Spinal cord (tissue), 10 donors: ENCODE measurements around the gene MTCH2. TPM values are rescaled to one million over a fixed set of nuclear protein-coding genes. Genes with fewer than 3 reads are reported as not detected.
"Not testable (repeated sequence)": the region's sequence is repeated elsewhere in the genome, so short reads cannot be mapped to it uniquely, and the experiment has no call there.

Experiments used
- DNase-seq, 6 donors: peaks; one replicate each; pipeline versions ENCODE4 v3.0.0 to v3.0.0-alpha.2; 2013 to 2015; ENCODE audit warnings: low spot score in 6 of 6, low read depth in 4 of 6
- H3K27ac ChIP-seq: one replicate; pipeline ENCODE4 v1.5.1; 2013; ENCODE audit warnings: low read depth, low read length, control low read depth
- H3K27me3 ChIP-seq: one replicate; pipeline ENCODE4 v1.6.1; 2013; ENCODE audit warnings: low read length; ENCODE audit not compliant: control insufficient read depth, insufficient read depth
- H3K36me3 ChIP-seq: one replicate; pipeline ENCODE4 v1.6.1; 2013; ENCODE audit warnings: low read length; ENCODE audit not compliant: control insufficient read depth, insufficient read depth
- H3K4me1 ChIP-seq: one replicate; pipeline ENCODE4 v1.6.1; 2013; ENCODE audit warnings: low read length; ENCODE audit not compliant: control insufficient read depth, insufficient read depth
- H3K4me3 ChIP-seq: one replicate; pipeline ENCODE4 v1.5.1; 2013; ENCODE audit warnings: low read depth, low read length, control low read depth
- H3K9me3 ChIP-seq: one replicate; pipeline ENCODE4 v1.6.1; 2013; ENCODE audit warnings: low read length; ENCODE audit not compliant: control insufficient read depth, insufficient read depth
- WGBS: methylation state at CpG from one replicate; pipeline ENCODE4 v1.1.5; 2013; ENCODE audit warnings: missing lambda C conversion rate; ENCODE audit not compliant: insufficient coverage; 5-methylcytosine and 5-hydroxymethylcytosine counted together
- polyA plus RNA-seq, 2 donors: library from polyadenylated mRNA; unstranded; fragments of 120-200 nt; gene quantifications; one replicate each; pipeline ENCODE4 v1.2.1, GENCODE V29; 2013; ENCODE audit not compliant: insufficient read length in 2 of 2
- total RNA-seq, 2 donors: library from RNA; depleted of rRNA in 1 of 2; stranded (reverse); fragments of 120-200 nt in 1 of 2; fragments of >200 nt in 1 of 2; gene quantifications; one replicate each; pipeline versions ENCODE4 v1.2.3 to v1.2.4, GENCODE V29; 2013 to 2014
- donor health status: healthy.

Gene MTCH2
- total and polyA plus RNA-seq, 4 donors = 73.0 to 106 (median 90.3) TPM

DNA sequence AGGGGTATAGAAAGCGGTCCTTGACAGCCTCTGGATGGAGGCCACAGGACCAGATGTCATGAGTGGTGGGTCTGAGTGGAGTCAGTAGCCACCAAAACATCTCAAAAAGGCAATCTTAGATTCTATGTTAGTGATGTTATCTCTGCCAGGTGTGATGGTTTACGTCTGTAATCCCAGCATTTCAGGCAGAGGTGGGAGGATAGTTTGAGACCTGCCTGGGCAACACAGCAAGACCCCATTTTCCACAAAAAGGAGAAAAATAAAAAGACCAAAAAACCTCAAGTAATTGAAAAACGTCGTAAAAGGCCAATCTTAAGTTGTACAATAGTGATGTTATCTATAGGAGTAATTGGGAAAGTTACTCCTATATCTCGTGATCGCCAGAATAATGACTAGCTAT lies 3.7 kb upstream of the MTCH2 start:
- Histone ChIP-seq H3K9me3 (no peaks in the 10 kb centered on the region), H3K4me1 (peaks cover 10% of the 10 kb centered on the region), H3K4me3 (no peak overlapping the region), H3K27me3 (no peaks in the 10 kb centered on the region), H3K27ac (no peak overlapping the region), H3K36me3 (peaks cover under 1% of the 10 kb centered on the region)
- no peak for DNase-seq
- 88% methylated on average over 1 of the region's 6 CpGs for WGBS

DNA sequence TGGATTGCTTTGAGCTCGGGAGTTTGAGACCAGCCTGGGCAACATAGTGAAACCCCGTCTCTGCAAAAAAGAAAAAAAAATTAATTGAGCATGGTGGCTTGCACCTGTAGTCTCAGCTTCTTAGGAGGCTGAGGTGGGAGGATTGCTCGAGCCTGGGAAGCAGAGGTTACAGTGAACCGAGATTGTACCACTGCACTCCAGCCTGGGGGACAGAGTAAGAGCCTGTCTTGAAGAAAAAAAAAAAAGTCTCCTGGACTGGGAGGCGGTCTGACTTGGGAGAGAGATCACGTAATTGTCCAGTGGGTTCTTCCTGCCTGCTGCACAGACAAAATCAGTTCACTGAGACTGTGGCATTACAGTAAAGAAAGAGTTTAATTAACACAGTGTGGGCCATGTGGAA lies 3.1 kb upstream of the MTCH2 start:
- no peak for DNase-seq
- 78% methylated on average over 6 of the region's 6 CpGs for WGBS
- Histone ChIP-seq H3K36me3 (peaks cover 4% of the 10 kb centered on the region), H3K27me3 (no peaks in the 10 kb centered on the region), H3K27ac (no peak overlapping the region), H3K4me3 (no peak overlapping the region), H3K4me1 (peaks cover 15% of the 10 kb centered on the region), H3K9me3 (no peaks in the 10 kb centered on the region)

DNA sequence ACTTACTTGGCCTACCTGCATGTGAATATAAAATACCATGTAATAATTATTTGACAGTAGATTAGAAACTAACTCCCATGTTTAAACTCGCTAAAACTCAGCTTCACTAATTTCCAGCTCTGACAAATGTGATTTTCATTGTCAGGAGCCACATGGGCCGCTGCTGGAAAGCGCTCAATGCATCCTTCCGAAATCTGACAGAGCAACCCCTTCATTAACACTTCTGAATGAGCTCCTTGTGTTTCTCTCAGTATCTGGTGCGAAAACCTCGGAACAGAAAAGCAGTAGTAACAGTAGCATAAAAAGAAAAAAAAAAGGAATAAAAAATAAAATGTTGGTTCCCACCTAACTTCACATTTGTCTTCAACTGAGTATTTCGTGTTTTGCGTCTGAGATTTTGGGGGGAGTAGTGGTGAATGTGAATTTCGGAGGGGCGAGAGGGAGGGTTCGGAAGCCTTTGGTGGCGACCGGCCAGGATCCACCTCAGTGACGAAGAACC lies 710 bp downstream of the MTCH2 start:
- Histone ChIP-seq H3K9me3 (no peaks in the 10 kb centered on the region), H3K27me3 (no peaks in the 10 kb centered on the region), H3K36me3 (peaks cover 11% of the 10 kb centered on the region), H3K4me3 (peak overlapping the region; percentile 72), H3K27ac (peak overlapping the region; percentile 89), H3K4me1 (peaks cover 16% of the 10 kb centered on the region)
- 1% methylated on average over 11 of the region's 14 CpGs for WGBS
- peak; percentile 13 to 71 (median 34) for DNase-seq

DNA sequence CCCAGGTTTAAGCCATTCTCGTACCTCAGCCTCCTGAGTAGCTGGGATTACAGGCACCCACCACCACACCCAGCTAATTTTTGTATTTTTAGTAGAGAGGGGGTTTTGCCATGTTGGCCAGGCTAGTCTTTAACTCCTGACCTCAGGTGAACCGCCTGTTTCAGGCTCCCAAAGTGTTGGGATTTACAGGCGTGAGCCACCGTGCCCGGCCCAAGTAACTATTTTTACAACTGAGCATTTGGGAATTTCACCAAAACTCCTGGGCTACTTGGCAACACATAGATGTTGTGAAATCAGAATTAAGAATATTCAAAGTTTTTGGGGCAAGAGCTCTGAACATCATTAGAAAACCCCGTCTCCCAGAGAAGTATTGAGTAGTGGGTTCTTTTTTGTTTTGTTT lies 1.9 kb downstream of the MTCH2 start:
- H3K9me3 ChIP-seq, H3K27me3 ChIP-seq, H3K4me3 ChIP-seq, DNase-seq, H3K27ac ChIP-seq: not testable (repeated sequence)
- no CpG with 5 or more reads among the region's 6 CpGs for WGBS
- peaks cover 16% of the 10 kb centered on the region for H3K4me1 ChIP-seq
- H3K36me3 ChIP-seq = peaks cover 21% of the 10 kb centered on the region

DNA sequence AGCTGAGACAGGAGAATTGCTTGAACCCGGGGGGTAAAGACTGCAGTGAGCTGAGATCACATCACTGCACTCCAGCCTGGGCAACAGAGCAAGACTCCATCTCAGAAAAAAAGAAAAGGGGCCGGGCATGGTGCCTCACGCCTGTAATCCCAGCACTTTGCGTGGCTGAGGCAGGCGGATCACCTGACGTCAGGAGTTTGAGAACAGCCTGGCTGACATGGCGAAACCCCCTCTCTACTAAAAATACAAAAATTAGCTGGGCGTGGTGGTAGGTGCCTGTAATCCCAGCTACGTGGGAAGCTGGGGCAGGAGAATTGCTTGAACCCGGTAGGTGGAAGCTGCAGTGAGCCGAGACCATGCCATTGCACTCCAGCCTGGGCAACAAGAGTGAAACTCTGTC lies 6.0 kb downstream of the MTCH2 start:
- H3K9me3 ChIP-seq, H3K4me1 ChIP-seq, H3K4me3 ChIP-seq, H3K27ac ChIP-seq, DNase-seq, H3K27me3 ChIP-seq: not testable (repeated sequence)
- WGBS = 95% methylated on average over 8 of the region's 11 CpGs
- peaks cover 47% of the 10 kb centered on the region for H3K36me3 ChIP-seq

DNA sequence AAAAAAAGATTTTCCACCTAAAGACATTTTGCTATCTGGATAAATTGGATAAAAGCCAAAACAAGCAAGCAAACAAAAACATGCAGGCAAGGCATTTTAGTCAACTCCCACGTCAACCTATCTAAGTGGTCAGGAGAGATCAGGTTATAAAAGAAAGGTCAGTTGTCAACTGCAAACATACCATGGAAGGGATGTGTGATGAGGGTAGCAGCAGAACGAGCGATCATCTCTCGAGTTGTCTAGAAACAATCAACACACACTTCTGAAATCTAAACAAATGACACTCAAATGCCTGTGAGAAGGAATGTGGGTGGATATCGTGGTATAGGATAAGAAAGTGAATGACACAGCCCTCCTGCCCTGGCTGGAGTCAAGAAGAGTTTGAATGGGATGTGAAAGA lies 10.9 kb downstream of the MTCH2 start:
- H3K27ac ChIP-seq = no peak overlapping the region
- peaks cover 59% of the 10 kb centered on the region for H3K36me3 ChIP-seq
- no peaks in the 10 kb centered on the region for H3K9me3 ChIP-seq
- DNase-seq = no peak
- no CpG with 5 or more reads among the region's 5 CpGs for WGBS
- H3K27me3 ChIP-seq = no peaks in the 10 kb centered on the region
- H3K4me3 ChIP-seq = no peak overlapping the region
- no peaks in the 10 kb centered on the region for H3K4me1 ChIP-seq

DNA sequence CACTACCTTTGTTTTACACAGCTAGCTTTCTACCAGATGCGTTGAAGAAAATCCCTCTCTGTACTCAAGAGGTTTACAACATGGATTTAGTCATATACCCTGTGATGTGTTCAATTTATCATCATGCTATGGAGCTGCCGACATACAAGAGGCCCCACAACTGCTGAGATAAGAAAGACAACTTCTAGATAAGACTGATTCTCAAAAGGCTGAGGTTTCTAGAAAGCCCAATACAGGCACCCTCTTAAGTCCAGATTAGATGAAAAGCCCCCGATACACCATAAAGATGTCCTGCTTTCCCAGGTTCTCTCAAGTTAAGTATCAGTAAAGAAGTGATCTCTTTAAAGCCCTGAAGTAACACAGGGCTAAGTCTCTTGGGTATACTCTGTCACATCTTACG lies 14.3 kb downstream of the MTCH2 start:
- Histone ChIP-seq H3K9me3 (no peaks in the 10 kb centered on the region), H3K36me3 (peaks cover 60% of the 10 kb centered on the region), H3K27me3 (no peaks in the 10 kb centered on the region), H3K27ac (no peak overlapping the region), H3K4me3 (no peak overlapping the region), H3K4me1 (no peaks in the 10 kb centered on the region)
- WGBS = no CpG with 5 or more reads among the region's 4 CpGs
- no peak for DNase-seq

DNA sequence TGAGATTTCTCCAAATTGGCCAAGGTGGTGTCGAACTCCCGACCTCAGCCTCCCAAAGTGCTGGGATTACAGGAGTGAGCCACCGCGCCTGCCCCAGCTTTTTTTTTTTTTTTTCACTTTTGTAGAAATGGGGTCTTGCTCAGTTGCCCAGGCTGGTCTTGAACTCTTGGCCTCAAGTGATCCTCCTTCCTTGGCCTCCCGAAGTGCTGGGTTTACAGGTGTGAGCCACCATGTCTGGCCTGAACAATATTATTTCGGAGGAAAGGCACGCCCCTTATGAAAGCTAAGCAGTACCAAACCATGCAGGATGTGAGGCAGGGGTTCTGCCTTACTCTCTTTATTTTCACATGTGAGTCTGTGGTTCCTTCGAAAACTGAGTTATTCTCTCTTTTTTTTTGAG lies 16.1 kb downstream of the MTCH2 start:
- H3K27me3 ChIP-seq = no peaks in the 10 kb centered on the region
- 98% methylated on average over 7 of the region's 8 CpGs for whole genome bisulfite sequencing
- H3K9me3 ChIP-seq = no peaks in the 10 kb centered on the region
- H3K27ac ChIP-seq = no peak overlapping the region
- no peak overlapping the region for H3K4me3 ChIP-seq
- H3K4me1 ChIP-seq = no peaks in the 10 kb centered on the region
- peaks cover 56% of the 10 kb centered on the region for H3K36me3 ChIP-seq
- DNase-seq = no peak

DNA sequence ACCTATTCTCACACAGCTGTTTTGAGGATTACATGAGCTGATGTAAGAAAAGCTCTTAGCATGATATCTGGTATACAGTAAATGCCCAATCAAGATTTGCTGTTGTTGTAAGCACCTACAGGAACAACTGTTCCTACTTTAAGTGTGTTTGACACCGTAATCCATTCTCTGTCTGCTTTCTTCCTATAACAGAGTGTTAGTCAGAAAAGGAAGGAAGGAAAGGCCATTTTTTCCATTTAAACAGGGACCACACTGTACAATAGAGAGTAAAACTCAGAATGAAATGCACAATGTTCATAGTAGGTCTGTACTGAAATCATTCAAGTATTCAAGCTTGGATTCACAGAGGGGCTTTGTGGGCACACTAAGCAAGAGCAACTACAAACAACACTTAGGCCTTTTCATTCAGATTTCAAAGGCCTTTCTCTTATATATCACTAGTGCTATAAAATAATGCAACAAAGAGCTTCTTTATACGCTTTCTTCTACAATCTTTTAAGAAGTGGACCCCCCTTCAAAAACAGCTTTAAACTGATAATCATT lies 21.5 kb downstream of the MTCH2 start:
- H3K36me3 ChIP-seq = peaks cover 53% of the 10 kb centered on the region
- WGBS = no CpG with 5 or more reads among the region's 2 CpGs
- H3K27ac ChIP-seq = peak overlapping the region; percentile 75
- H3K4me3 ChIP-seq = no peak overlapping the region
- H3K27me3 ChIP-seq = no peaks in the 10 kb centered on the region
- H3K4me1 ChIP-seq = no peaks in the 10 kb centered on the region
- peak in 2 of 6 donors; percentile 3 to 40 for DNase-seq
- H3K9me3 ChIP-seq = no peaks in the 10 kb centered on the region

DNA sequence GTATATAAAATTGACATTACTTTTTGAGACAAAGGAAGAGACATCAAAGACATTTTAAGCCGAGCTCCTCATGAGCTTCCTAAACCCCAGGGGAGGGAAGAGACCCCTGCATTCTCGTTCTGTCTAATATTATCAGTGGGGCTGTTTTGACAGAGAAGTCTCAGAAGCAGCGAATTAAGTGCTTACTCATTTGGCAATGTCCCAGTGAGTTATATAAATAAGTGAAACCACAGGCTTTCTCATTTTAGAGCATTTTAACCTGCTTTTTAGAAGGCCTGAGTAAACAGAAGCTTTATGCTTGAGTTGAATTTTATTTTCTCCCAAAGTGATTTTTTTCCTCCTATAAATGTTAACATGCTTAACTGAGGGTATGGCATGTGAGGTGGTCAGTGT lies 24.9 kb downstream of the MTCH2 start:
- no CpG with 5 or more reads among the region's 3 CpGs for WGBS
- Histone ChIP-seq H3K27ac (no peak overlapping the region), H3K27me3 (no peaks in the 10 kb centered on the region), H3K36me3 (peaks cover 31% of the 10 kb centered on the region), H3K4me1 (peaks cover 4% of the 10 kb centered on the region), H3K9me3 (no peaks in the 10 kb centered on the region), H3K4me3 (no peak overlapping the region)
- no peak for DNase-seq
